ENCODE data around the gene VSTM4.

Gene VSTM4

GRCh38 chr10:49037187-49037586 is 78.1 kb downstream of the VSTM4 start:
- no peak for DNase-seq

- DNase-seq = no peak
These were observed 78.7 kb downstream of the VSTM4 start for GRCh38 chr10:49036638-49037037.

DNA sequence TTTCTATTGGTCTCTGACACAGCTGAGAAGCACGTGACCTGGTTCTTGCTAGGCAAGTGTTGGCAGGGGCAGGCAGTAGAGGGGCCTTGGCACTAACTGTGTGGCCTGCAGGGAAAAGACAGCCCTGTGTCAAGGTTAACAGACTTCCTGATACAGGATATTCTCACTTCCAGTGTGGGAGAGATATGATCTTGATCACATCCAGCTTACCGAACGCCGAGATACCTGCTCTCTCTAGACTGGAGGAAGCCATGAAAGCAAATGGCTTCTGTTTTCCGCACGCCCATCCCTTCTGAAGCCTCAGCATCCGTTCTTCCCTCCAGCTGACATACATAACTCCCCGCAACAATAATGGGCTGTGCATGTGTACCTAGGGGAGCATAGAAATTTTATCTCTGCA is 79.4 kb downstream of the VSTM4 start:
- no peak for DNase-seq

GRCh38 chr10:49034925-49035324 is 80.4 kb downstream of the VSTM4 start:
- DNase-seq = no peak

DNA sequence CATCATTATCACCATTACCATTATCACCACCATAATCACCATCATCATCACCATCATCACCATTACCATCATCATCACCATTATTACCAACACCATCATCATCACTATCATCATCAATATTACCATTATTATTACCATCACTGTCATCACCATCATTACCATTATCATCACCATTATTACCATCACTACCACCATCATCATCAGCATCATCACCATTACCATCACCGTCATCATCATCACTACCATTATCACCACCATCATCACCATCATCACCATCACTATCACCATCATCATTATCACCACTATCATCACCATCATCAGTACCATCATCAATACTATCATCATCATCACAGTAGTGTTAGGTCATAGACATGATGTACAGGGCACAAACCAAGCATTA is 81.4 kb downstream of the VSTM4 start:
- no peak for DNase-seq

GRCh38 chr10:49029666-49030065 is 85.7 kb downstream of the VSTM4 start:
- DNase-seq = no peak

GRCh38 chr10:49028639-49029038 is 86.7 kb downstream of the VSTM4 start:
- DNase-seq = no peak

GRCh38 chr10:49025347-49025983 is 89.9 kb downstream of the VSTM4 start:
- no peak for DNase-seq

DNA sequence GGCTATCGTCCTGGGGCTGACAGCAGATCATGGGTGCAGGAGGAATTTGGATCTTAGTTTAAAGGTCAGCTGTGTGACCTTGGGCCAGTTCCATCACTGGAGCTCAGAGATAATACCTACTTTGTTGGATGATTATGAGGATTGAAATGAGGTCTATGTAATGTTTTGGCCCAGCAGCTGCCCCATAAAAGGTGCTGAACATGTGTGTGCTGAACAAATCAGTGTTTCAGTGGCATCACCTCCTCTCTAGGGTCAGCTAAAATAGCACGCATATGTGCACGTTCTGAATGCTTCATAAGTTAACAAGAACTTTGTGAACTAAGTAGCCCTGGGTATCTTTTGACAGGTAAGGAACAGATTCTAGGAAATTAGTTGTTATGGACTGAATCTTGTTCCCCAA is 90.8 kb downstream of the VSTM4 start:
- DNase-seq = no peak

DNA sequence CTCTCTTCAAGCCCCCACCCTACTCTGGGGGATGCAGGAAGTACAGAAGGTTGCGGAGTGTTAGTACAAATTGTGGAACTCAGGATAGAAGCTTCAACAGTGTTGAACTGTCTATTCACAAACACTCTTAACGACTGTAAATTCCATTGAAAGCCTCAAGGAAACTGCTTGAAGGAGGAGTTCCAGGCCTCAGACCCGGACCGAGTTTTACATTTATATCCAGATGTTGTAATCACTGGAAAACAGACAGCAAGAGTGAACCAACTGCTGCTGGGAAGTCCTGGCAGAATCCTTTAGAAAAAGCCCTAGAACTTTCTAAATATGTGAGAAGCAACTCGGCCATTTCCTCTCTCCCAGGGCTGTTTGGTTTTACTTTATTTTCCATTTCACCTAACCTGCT is 91.6 kb downstream of the VSTM4 start:
- DNase-seq = peak; percentile 7

DNA sequence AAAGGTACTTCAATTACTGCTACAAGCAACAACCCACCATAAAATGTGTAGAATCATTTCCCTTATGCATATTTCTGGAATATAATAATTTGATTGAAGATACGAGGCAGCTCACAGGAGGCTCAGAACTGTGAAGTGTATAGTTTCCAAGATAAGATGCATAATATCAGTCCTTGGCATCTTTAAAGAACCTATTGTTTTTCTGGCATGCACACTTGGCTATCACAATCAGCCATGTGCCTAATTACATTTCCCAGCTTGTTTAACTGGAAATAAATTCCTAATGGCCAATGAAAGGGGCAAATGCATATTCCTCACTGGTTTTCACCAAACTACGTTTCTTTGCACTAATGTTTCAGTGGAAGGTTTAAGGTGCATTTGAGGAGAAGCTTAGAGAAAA is 92.3 kb downstream of the VSTM4 start:
- DNase-seq = no peak

DNA sequence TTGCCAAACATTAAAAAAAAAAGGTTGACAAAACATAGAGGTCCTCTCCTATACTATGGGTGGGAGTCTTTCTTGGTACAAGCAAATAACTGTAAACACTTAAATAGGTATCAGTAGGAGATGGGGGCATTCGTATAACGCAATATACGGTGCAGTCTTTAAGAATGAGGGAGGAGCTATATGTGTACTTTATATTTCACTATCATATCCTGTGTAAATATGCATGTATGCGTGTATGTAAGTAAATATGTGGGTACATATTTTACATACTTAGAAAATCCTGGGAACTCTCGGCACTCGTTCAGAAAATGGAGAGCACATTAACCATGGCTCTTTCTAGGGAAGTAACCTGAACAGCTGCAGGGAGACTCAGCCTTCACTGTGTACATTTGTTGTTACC is 93.6 kb downstream of the VSTM4 start:
- no peak for DNase-seq

DNA sequence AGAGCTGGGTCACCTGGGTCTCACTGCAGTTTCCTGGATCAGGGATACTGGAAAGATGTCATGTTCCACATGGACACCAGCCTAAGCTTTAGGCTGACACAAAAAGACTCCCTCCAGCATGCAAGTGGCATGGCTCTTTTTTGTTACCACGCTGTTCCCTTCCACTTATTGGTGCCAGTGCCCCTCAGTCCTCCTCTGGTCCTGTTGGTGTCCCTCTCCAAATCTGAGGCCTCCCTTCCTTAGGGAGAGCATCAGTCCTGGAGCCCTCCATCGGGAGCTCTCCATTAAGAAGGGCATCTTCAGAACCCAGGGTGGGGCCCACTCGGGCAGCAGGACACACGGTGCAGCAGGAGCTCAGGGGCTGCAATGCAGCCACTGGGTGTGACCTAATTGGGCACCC is 99.6 kb downstream of the VSTM4 start:
- no peak for DNase-seq

- DNase-seq = no peak
These were observed 102.7 kb downstream of the VSTM4 start for GRCh38 chr10:49012603-49013002.

DNA sequence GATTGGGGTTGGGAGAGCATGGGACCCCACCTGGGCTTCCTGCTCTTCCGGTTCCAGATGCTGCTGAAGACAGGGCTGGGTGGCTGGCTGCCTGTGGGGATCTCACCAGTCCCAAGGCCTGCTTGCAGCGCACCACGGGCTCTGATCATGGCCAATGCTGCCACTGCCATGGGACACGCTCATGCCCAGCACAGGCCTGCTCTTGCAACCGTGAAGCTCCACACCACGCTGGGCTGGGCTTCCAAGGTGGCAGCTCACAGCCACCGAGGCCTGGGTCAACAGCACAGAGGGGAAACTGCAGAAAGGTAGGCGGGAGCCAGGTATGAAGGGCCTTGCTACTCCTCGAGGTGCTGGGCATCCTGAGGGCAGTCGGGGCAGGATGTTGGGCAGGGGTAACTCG is 103.6 kb downstream of the VSTM4 start:
- DNase-seq = no peak

GRCh38 chr10:49010865-49011264 is 104.5 kb downstream of the VSTM4 start:
- DNase-seq = no peak

DNA sequence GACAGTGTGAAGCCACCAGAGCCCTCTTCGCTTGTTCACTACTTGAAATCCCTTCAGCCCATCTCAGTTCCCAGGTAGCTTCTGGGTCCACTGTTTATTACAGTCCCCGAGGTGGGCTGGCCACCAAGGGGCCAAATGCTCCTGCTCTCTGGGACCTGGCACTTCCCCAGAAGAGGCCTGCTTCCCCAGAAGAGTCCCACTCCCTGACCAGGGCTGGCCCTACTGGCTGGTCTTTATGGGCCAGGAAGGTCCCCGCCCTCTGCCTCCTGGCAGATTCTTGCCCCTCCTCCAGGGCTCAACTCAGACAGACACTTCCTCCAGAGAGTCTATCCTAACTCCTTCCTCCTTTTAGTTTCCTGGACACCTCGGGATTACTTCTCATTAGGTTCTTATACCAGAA is 105.0 kb downstream of the VSTM4 start:
- DNase-seq = peak; percentile 6

- DNase-seq = no peak
These were observed 105.9 kb downstream of the VSTM4 start for GRCh38 chr10:49009199-49009979.

- no peak for DNase-seq
These were observed 106.7 kb downstream of the VSTM4 start for GRCh38 chr10:49008505-49009198.

GRCh38 chr10:49008091-49008490 is 107.2 kb downstream of the VSTM4 start:
- DNase-seq = no peak

DNA sequence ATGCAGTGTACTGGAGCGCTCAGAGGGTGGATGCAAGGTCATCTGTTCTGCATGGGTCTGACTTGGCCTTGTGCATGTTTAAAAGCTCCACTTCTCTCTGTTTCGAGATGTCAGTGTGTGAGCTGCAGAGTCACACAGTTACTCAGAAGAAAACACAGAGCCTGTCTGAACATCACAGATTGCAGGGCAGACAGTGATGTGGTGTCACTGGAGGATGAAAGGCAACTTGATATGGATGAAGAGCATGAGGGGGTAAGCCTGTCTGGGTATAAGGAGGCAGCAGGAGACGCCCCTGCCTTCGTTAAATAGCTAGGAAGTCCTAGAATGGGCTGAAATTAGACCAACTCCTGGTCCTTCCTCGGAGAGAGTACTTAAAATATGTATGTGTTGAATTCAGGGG is 108.2 kb downstream of the VSTM4 start:
- no peak for DNase-seq

DNA sequence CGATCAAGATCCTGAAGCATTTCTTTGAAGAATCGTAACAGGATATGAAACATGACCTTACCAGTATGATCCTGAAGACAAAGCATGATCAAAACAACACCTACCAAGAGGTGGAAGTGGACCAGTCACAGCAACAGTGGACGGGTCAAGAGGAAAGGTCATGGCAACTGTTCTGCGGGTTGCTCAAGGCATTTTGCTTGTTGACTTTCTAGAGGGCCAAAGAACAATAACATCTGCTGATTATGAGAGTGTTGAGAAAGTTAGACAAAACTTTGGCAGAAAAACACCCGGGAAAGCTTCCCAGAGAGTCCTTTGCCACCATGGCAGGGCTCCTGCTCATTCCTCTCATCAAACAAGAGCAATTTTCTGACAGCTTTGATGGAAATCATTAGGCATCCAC is 110.1 kb downstream of the VSTM4 start:
- no peak for DNase-seq

DNA sequence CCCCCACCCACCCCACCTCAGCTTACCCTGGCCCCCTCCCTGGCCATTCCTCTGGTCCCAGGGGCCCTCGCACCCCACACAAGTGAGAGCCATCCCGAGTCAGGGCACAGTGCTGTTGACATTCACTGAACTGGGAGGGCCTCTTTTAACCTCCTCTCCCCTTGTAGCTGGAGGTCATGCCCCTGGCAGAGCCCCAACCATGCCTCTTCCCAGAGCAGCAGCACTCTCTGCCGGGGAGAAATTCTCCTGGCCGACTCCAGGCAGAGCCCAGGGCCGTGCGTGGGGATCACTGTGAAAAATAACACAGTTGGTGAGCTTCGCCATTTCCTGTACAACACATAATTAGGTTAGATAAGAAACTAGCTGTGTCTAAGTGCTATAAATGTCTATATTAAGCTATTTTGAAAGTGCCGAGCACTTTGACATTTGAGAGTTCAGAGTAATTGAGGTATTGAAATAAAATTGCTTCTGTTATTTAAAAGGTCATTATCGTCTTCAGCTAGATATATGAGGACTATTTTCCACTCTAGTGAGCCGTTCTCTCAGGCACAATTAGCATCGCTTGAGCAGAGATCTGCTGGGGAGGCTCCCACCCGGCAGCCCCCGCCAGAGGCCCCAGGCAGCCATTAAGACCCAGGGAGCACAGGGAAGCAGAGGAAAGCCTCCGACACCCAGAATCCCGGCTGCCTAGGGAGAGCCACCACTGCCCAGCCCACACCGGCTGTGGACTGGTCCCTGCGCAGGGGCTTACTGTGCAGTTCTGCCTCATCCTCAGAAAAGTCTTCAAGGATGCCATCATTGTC is 113.3 kb downstream of the VSTM4 start:
- peak; percentile 35 for DNase-seq

Measured in hematopoietic multipotent progenitor cell treated with erythropoietin and hydrocortisone succinate and interleukin-3 and kit ligand, for 4 days (in vitro differentiated cells).